ENCODE measurements around the gene EXOC3. TPM values are rescaled to one million over a fixed set of nuclear protein-coding genes. Genes with fewer than 3 reads are reported as not detected.
"Not testable (repeated sequence)": the region's sequence is repeated elsewhere in the genome, so short reads cannot be mapped to it uniquely, and the experiment has no call there.

The EXOC3 gene
- total RNA-seq, 1 donor from 2014 or later: 46.2 TPM

DNA sequence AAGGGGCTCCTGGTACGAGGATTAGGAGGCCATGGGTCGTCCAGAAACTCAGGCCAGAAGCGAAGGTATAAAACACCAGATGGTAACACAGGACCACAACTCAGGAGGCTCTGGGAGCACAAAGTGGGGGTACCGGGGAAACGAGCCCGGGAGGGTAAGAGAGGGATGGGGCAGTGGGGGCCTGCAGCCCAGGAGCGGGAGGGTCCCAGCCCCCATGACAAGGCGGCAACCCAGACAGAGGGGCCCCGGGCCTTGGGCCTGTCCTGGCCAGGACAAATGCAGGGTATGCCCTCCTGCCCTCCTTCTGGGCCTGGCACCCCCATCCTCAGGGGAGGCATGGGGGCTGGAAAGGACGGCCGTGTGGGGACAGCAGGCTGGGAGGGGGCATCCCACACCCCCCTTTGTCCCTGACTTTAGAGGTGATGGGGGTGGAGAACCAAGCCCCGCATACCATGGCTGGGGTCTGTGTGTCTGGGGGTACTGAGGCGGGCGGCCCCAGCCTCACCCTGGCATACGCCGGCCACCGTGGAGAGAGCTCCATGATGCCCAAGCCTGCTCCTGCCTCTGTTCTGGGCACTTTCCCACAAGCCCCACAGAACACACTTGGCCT is 47.0 kb upstream of the EXOC3 start:
- Histone ChIP-seq H3K4me1 (peaks cover 20% of the 10 kb centered on the region), H3K9me3 (replicated peaks) (no peaks in the 10 kb centered on the region), H3K27me3 (ENCODE audit: low read depth) (peaks cover 2% of the 10 kb centered on the region), H3K4me3 (no peak overlapping the region), H3K27ac (replicated peaks) (no peak overlapping the region), H3K36me3 (no peaks in the 10 kb centered on the region)
- intact Hi-C loops (cut with micrococcal nuclease): no loop called here
- TF ChIP-seq, protein P1, sequence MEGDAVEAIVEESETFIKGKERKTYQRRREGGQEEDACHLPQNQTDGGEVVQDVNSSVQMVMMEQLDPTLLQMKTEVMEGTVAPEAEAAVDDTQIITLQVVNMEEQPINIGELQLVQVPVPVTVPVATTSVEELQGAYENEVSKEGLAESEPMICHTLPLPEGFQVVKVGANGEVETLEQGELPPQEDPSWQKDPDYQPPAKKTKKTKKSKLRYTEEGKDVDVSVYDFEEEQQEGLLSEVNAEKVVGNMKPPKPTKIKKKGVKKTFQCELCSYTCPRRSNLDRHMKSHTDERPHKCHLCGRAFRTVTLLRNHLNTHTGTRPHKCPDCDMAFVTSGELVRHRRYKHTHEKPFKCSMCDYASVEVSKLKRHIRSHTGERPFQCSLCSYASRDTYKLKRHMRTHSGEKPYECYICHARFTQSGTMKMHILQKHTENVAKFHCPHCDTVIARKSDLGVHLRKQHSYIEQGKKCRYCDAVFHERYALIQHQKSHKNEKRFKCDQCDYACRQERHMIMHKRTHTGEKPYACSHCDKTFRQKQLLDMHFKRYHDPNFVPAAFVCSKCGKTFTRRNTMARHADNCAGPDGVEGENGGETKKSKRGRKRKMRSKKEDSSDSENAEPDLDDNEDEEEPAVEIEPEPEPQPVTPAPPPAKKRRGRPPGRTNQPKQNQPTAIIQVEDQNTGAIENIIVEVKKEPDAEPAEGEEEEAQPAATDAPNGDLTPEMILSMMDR (IDR thresholded peaks at IDR 0.05; ENCODE audit: borderline replicate concordance): no peak
- DNase-seq: no peak

DNA sequence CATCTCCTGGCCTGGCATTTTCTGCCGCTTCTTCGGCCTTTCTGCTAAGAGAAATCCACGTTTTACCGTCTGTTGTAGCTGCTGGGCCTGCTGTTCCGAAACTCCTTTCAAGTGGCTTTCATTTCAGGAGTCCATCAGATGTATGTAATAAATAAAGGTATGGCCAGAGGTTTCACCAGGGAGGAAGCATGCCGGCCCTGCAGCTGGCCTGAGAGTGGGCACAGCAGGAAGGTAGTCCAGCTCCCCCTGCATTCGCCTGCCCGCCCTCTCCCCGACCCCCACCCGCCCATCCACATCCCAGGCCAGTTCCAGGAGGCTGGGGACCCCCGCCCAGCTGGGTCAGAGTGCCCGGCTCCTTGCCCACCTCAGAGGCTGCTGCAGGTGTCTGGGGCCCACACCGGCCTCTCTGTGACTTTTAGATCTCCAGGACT is 46.4 kb upstream of the EXOC3 start:
- Histone ChIP-seq H3K4me1 (peaks cover 20% of the 10 kb centered on the region), H3K27ac (replicated peaks) (no peak overlapping the region), H3K9me3 (replicated peaks) (no peaks in the 10 kb centered on the region), H3K27me3 (ENCODE audit: low read depth) (peaks cover 7% of the 10 kb centered on the region), H3K4me3 (no peak overlapping the region), H3K36me3 (no peaks in the 10 kb centered on the region)
- TF ChIP-seq, protein P1 (IDR thresholded peaks at IDR 0.05; ENCODE audit: borderline replicate concordance): no peak
- intact Hi-C loops (cut with micrococcal nuclease): no loop called here
- no peak for DNase-seq

DNA sequence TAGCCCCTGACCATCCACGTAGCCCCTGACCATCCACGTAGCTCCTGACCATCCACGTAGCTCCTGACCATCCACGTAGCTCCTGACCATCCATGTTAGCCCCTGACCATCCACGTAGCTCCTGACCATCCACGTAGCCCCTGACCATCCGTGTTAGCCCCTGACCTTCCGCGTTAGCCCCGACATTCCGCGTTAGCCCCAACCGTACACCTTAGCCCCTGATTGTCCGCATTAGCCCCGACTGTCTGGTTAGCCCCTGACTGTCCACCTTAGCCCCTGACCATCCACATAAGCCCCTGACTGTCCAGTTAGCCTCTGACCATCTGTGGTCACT is 44.9 kb upstream of the EXOC3 start:
- H3K9me3 ChIP-seq (replicated peaks); H3K27ac ChIP-seq (replicated peaks); H3K27me3 ChIP-seq (ENCODE audit: low read depth); H3K4me3 ChIP-seq; intact Hi-C loops (cut with micrococcal nuclease); DNase-seq; H3K36me3 ChIP-seq: not testable (repeated sequence)
- peaks cover 20% of the 10 kb centered on the region for H3K4me1 ChIP-seq

DNA sequence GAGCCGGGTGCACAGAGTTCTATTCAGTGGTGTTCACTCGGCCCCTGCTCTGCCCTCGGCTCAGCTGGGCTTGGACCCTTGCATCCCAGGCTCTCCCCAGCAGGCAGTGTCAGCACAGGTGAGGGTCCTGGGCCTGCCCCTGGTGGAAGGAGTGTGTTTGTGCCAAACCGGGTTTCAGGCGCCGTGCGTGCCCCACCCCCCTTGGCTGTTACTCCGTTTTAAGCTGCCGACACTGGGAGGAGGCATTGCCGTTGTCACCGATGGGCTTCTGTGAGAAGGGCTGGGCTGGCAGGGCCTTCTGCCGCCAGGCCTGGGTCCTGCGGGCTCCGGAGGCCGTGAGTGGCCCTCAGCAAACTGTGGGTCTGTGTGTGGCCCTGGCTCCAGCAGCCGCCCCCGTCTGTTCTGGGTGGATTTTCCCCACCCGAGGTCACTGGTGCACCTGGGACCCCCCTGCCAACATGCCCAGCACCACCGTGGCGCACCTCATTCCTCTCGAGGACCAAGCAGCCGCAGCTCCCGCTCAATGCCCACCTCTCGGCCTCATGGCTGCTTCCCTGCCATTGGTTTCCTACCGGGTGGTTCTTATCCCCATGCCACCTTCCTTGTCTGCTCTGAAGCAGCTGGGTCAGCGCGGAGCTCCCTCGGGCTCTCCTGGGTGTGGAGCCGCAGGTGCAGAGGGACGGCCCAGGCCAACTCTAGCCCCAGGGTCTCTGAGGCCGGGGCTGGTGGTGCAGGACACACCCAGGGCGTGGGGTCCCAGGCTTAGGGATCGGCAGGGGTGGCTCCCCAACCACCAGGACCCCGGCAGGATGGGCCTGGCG is 44.3 kb upstream of the EXOC3 start:
- intact Hi-C loops (cut with micrococcal nuclease): no loop called here
- TF ChIP-seq, protein P1 (IDR thresholded peaks at IDR 0.05; ENCODE audit: borderline replicate concordance): no peak
- peaks cover 7% of the 10 kb centered on the region for H3K27me3 ChIP-seq (ENCODE audit: low read depth)

DNA sequence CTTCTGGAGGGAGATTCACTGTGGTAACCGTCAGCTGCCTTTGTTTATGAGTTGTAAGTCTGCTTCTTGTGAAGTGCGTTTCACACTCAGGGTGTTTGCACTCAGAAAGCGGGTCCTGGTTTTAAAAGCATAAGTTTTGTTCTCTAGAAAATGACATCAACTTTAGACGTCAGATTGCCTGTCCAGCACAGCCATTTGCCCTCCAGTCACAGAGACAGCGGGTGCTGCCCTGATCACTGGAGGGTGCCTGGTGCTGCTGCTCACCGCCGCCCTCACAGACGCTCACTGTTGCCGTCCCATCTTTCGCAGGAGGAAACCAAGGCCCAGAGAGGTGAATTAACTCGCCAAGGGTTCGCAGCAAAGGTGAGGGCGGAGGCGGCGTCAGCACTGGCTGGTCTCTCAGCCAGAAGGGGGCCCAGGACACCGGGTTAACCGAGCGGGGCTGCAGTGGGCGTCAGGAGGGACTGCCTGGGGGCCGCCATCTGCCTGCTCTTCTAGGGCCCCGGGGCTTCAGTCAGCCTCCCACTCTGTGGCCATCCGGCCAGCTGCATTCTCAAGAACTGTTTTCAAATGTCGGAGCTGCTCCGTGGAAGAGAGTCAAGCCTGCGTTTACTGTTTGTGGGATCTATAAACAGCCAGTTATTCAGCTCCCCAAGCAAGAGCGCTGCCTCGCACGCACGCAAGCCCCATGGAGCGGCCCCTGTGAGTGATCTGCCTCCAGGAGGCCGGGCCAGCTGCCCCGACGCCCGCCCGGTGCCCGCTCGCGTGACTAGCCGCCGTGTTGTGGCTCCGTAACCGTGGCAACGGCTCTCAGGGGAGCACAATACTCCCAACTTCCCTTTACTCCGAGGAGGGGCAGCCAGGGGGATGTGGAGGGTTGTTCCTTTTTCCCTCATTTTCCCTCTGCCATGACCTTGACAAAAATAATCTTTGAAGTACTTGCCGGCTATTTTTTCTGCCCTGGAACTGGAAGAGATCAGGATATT is 43.4 kb upstream of the EXOC3 start:
- peaks cover 7% of the 10 kb centered on the region for H3K27me3 ChIP-seq (ENCODE audit: low read depth)
- TF ChIP-seq, protein P1 (IDR thresholded peaks at IDR 0.05; ENCODE audit: borderline replicate concordance): no peak

More for the DNA sequence above, 44.3 kb upstream of the EXOC3 start:
- H3K4me1 ChIP-seq: peaks cover 20% of the 10 kb centered on the region
- no peak overlapping the region for H3K27ac ChIP-seq (replicated peaks)
- no peak overlapping the region for H3K4me3 ChIP-seq
- H3K36me3 ChIP-seq: no peaks in the 10 kb centered on the region
- H3K9me3 ChIP-seq (replicated peaks): no peaks in the 10 kb centered on the region
- DNase-seq: no peak

More for the DNA sequence above, 43.4 kb upstream of the EXOC3 start:
- peak overlapping the region; percentile 43 for H3K27ac ChIP-seq (replicated peaks)
- DNase-seq: peak; percentile 86
- H3K4me1 ChIP-seq: peaks cover 20% of the 10 kb centered on the region
- H3K36me3 ChIP-seq: no peaks in the 10 kb centered on the region
- H3K4me3 ChIP-seq: peak overlapping the region; percentile 55
- no peaks in the 10 kb centered on the region for H3K9me3 ChIP-seq (replicated peaks)
- intact Hi-C loops (cut with micrococcal nuclease): no loop called here
